ENCODE results near the gene SETD9.

Gene SETD9

DNA sequence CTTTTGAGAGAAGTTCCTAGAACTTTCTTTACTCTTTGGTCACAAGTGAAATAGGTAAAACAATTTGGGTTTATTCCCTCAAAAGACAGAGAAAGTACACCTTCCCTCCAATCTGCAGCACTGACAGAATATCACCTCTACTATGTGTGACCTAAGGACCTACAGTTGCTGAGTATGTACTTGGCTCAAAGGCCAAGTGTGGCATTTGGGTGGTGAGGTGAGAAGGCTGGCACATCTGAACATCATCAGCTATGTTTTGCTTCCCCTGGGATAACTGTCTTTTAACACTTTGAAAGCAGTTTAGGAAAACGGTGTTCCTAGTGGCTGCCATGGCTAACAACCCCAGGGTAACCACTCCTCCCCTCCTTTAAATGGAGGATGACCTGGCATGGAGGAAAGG is 24.9 kb downstream of the SETD9 start:
- TF ChIP-seq, protein P1, sequence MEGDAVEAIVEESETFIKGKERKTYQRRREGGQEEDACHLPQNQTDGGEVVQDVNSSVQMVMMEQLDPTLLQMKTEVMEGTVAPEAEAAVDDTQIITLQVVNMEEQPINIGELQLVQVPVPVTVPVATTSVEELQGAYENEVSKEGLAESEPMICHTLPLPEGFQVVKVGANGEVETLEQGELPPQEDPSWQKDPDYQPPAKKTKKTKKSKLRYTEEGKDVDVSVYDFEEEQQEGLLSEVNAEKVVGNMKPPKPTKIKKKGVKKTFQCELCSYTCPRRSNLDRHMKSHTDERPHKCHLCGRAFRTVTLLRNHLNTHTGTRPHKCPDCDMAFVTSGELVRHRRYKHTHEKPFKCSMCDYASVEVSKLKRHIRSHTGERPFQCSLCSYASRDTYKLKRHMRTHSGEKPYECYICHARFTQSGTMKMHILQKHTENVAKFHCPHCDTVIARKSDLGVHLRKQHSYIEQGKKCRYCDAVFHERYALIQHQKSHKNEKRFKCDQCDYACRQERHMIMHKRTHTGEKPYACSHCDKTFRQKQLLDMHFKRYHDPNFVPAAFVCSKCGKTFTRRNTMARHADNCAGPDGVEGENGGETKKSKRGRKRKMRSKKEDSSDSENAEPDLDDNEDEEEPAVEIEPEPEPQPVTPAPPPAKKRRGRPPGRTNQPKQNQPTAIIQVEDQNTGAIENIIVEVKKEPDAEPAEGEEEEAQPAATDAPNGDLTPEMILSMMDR (conservative IDR thresholded peaks at IDR 0.05; ENCODE audit: low read length) = no peak
- no peak for DNase-seq (ENCODE audit: low read depth)
- no peak overlapping the region for H3K4me3 ChIP-seq (ENCODE audit: low read length)

DNA sequence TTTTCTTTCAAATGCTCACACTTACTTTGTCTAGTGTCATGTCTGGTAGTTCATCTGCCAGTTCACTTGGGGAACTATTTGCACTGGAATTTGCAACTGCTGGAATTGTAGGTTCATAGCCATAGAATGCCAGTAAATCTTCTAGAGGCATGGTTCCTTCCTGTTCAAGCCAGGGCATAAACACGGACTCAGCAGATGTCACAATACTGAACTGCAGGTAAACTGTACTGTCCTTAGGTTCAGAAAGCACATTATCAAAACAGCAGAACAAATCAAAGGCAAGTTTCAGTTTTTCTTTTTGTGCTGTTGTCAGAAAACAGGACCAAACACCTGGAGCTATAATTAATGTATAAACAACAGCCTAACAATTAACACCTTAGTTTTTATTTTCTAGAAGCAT is 29.5 kb downstream of the SETD9 start:
- TF ChIP-seq, protein P1 (conservative IDR thresholded peaks at IDR 0.05; ENCODE audit: low read length) = no peak
- no peak for DNase-seq (ENCODE audit: low read depth)
- no peak overlapping the region for H3K4me3 ChIP-seq (ENCODE audit: low read length)

DNA sequence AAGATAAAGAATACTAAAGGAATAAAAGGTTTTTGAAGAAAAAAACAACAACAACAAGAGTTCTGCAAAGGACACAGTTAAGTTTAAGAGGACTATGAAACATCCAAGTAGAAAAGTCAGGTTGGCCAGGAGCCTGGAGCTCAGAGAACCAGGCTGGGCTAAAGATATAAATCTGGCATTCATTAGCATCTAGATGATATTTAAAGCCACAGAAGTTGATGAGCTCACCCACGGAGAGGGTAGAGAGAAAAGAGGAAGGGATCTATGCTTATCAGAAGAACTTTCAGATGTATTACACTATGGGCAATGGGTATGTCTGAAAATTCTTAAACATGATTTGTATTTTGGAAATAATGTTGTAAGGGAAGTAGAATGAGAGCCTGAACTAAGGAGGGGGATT is 32.6 kb downstream of the SETD9 start:
- peak; percentile 77 for DNase-seq (ENCODE audit: low read depth)
- TF ChIP-seq, protein P1 (conservative IDR thresholded peaks at IDR 0.05; ENCODE audit: low read length) = no peak
- no peak overlapping the region for H3K4me3 ChIP-seq (ENCODE audit: low read length)

- no peak for DNase-seq (ENCODE audit: low read depth)
- TF ChIP-seq, protein P1 (conservative IDR thresholded peaks at IDR 0.05; ENCODE audit: low read length) = no peak
- H3K4me3 ChIP-seq (ENCODE audit: low read length) = no peak overlapping the region
Measured at GRCh38 chr5:56947052-56947451, 37.7 kb downstream of the SETD9 start.

DNA sequence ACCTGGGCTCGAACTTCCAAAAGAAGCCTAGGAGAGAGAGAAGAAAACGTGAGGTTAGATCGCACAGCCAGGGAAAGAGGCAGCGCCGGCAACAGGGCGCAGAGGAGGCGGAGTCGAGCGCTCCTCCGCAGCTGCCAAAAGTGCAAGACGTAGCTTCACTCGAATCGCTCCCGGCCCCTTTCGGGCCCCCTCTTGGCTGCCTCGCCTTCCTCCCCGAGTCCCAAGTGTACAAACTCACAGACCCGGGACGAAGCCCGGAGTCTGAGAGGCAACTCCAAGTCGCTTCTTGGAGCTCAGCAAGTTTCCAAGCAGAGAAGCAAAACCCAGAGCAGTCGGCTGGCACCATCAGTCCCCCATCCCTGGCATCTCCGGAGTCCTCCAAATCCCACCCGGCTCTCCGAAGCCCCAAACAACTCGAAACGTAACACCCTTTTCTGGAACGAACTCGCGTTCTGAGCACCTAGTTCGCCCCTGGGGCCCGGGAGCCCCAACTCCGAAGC is 41.3 kb downstream of the SETD9 start:
- peak; percentile 70 for DNase-seq (ENCODE audit: low read depth)
- TF ChIP-seq, protein P1 (conservative IDR thresholded peaks at IDR 0.05; ENCODE audit: low read length) = no peak
- H3K4me3 ChIP-seq (ENCODE audit: low read length) = peak overlapping the region; percentile 75

GRCh38 chr5:56951126-56951945 is 41.9 kb downstream of the SETD9 start:
- peak; percentile 18 for DNase-seq (ENCODE audit: low read depth)
- H3K4me3 ChIP-seq (ENCODE audit: low read length) = peak overlapping the region; percentile 75
- TF ChIP-seq, protein P1 (conservative IDR thresholded peaks at IDR 0.05; ENCODE audit: low read length) = no peak; the same call in 1 of the 2 replicates
